ENCODE data around the gene SFI1.

GRCh38 chr22:31451709-31452571, 44.4 kb upstream of the SFI1 start:
- TF ChIP-seq CTCF (conservative IDR thresholded peaks at IDR 0.05) (peak; percentile 90), ZFX (IDR thresholded peaks at IDR 0.05) (no peak)

All from C4-2B (cell line).